Non-pigmented ciliary epithelial cell (primary cell): ENCODE data around the gene SYAP1.
"Not testable (repeated sequence)": the region's sequence is repeated elsewhere in the genome, so short reads cannot be mapped to it uniquely, and the experiment has no call there.

Experiments
- DNase-seq: peaks from one replicate; pipeline ENCODE4 v3.0.0-alpha.2; 2010; ENCODE audit warnings: low read depth

SYAP1 gene

DNA sequence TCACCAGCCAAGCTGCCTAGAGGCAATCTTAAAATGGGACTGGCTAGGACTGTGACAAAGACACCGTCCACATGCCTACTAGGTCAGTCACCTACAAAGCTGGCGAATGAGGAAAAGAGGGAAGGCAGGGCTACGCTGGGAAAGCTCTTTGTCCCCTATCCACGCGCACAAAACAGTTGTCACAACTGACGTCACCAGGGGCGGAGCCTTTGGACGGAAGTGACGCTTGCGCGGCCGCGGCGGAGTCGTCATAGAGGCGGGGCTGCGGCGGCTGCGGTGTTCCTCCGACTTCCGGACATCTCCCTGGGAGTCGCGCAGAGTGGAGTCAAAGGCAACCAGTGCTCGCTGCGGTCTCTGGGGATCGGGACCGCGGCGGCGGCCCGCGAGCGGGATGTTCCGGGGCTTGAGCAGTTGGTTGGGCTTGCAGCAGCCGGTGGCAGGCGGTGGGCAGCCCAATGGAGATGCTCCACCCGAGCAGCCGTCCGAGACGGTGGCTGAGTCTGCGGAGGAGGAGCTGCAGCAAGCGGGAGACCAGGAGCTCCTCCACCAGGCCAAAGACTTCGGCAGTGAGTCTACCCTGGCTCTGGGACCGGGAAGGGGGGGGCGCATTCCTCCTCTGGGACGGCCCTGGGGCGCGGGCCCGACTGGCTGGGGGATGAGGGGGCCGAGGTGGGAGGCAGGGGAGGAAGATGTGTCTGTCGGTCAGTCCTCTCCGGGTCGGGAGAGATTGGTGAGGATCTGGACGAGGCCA lies at the start of gene SYAP1:
Gene SYAP1, plus strand, starts transcription at position 279 of the 751 bp plus-strand sequence. Its CDS starts 113 bp downstream, at position 392.
- DNase-seq = peak; percentile 83

DNA sequence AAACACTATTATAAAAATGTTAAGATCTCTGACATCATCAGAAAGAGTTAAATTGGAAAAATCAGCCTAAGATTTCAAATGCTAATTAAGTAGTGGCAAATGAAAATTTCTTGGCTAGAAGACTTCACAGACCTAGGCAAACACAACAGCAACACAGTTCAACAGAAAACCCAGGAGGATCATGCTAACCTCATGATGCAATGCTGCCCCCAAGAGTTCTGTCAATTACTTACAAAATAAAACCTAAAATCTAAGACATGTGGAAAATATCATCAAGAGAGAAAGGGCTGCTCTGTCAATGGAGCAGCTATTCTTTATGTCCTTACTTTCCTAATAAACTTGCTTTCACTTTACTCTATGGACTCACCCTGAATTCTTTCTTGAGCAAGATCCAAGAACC lies 48.4 kb upstream of the SYAP1 start:
- DNase-seq = no peak

DNA sequence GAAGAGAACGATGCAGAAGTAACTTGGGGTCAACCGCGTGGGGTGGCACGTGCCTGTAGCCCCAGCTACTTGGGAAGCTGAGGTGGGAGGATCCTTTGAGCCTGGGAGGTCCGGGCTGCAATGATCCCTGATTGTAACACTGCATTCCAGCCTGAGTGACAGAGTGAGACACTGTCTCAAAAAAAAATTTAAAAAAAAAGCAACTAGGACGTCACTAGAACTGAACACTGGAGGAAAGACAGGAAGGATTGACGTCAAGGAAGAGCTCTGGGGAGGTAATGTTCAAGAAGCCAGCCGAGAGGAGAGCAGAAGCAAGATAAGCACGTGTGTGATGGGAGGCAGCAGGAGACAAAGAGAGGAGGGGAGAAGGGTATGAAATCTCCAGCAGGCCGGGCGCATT lies 40.7 kb upstream of the SYAP1 start:
- DNase-seq = no peak

- DNase-seq = no peak
Measured at GRCh38 chrX:16683007-16683664, 36.3 kb upstream of the SYAP1 start.

DNA sequence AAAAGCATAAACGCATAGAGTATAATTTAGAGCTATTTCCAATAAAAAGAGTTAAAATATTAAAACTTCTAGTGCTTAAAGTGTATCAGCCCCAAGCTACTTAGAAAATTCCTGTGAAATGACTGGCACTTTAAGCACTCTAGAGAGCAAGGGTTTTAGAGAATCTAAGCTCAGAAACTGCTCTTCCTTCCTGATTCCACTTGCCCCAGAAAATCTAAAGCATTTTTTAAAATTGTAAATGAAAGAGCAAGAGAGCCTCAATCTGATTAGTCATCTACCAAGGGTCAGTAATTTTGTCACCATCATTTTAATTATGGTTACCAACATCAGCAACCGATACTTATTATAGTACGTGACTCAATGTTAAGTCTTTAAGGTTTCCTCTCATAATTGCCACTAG lies 31.9 kb upstream of the SYAP1 start:
- DNase-seq = no peak

GRCh38 chrX:16695079-16695676 lies 24.2 kb upstream of the SYAP1 start:
- no peak for DNase-seq

DNA sequence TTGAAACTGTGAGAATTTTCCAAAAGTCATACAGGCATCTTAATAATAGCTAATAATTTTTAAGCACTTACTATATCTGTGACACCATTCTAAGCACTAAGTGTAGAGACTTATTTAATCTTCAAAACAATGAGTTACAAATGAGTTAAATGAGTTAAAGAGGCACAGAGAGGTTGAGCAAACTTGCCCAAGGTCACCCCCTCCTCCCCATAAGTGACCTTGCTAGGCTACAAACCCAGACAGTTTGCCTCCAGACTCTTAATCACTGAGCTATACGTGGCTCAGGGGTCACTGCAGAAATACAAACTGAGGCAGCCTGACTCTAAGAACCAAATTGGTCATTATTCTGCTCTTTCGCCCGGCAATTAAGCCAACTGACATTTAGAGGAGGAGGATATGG lies 22.5 kb upstream of the SYAP1 start:
- no peak for DNase-seq

DNA sequence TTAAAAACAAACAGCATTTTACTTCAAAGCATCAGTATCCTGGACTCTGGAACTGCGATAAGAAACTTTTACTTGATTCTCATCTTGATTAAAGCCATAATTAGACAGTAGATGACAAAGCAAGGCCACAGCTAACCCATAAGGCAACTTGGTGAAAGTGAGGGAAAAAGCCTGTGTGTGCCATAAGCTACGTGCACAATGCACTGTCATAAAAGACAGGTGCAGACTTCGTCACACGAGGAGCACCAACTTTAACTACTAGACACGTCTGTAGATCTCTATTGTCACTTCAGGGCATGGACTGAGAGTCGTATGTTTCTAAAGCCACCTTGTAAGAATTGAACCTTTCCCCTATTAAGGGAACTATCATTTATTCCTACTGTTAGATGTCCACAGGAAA lies 20.0 kb upstream of the SYAP1 start:
- no peak for DNase-seq

GRCh38 chrX:16700734-16701133 lies 18.7 kb upstream of the SYAP1 start:
- DNase-seq = no peak

DNA sequence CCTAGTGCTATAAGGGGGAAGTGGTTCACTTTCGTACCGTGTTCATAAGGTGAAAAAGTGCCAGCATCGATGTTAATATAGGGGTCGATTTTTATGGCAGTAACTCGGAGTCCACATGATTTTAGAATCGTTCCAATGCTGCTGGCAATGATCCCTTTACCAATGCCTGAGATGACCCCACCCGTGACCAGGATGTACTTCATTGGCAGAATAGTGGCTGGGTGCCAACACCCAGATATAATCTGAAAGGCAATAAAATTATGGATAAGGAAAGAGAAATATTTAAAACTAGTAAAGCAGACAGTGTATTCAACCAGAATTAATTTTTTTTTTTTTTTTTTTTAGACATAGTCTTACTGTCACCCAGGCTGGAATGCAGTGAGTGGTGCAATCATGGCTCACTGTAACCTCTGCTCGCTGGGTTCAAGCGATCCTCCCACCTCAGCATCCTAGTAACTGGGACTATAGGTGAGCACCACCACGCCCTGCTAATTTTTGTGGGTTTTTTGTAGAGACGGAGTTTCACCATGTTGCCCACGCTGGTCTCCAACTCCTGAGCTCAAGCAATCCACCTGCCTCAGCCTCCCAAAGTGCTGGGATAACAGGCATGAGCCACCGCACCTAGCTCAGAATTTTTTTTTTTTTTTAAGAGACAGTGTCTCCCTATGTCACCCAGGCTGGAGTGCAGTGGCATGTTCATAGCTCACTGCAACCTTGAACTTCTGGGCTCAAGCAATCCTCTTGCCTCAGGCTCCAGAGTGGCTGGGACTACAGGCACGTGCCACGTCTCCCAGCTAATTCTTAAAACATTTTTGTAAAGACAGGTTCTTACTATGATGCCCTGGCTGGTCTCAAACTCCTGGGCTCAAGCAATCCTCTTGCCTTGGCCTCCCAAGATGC lies 16.5 kb upstream of the SYAP1 start:
- no peak for DNase-seq

DNA sequence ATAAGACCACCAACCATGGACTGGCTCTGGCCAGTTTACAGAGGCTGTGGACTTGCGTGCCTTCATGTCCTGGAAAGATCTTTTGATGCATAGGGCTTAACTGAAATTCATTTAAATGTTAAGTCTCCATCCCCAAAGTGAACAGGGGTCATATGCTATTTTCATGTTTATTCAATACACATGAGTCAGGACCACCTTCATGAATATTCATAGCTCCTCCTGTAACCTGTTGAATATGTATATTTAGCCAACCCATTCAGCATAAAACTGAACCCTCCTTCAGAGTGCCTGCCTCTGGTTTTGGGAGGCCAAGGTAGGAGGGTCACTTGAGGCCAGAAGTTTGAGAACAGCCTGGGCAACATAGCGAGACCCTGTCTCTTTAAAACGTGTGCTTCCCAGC lies 14.0 kb upstream of the SYAP1 start:
- DNase-seq = no peak

DNA sequence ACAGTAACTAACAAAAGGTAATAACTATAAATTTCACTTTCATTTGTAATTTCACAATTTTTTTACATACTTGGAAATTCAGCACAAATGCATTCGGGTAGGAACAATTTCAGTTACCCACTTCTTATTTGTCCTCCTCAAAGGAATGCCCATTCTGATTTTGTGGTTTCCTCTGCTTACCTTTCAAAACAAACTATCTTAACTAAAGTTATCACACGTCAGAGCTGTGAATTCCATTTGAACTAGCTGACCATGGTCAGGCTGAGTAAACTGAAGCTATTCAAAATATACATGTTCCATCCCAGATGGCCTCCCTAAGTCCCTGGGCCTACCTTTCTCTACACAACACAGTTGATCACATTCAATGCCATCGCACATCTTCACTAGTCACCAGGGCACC lies 11.4 kb upstream of the SYAP1 start:
- DNase-seq = no peak

- no peak for DNase-seq
Measured at GRCh38 chrX:16711219-16711811, 8.1 kb upstream of the SYAP1 start.

DNA sequence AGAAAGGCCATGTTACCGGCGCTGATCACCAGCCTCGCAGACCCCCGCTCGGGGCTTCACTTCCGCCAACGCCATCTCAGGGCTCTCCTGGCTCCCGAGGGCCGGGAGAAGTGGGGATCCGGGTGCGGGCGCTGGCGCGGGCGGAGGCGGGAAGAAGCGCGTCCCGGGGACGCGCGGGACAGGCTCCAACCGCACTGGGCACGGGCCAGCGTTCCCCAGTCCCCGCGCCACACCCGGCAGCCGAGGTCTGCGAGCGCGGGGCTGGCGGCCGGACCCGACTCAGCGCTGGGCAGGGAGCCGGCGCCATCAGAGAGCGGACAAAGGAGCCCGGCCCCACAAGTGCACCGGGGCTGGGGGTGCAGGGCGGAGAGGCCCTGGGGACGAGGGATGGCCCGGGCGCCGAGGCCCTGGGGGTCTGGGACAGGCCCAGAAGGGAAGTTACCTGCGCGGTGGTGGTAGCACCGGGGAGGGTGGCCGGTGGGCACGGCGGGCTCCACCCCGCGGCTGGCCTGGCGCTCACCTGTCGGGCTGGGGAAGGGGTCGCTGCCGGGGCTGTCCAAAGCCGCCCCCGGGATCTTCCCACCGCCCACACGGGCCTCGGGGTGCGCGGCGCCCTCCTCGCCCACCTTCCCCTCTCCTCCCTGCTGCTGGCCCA lies 7.4 kb upstream of the SYAP1 start:
- DNase-seq = no peak

GRCh38 chrX:16712548-16713155 lies 6.8 kb upstream of the SYAP1 start, which contains the start of gene CTPS2:
TSS of gene CTPS2 (minus strand) at chrX:16712669. CDS start at chrX:16702902, 9,767 bp downstream.
- DNase-seq = no peak

- no peak for DNase-seq
Measured at GRCh38 chrX:16714504-16714903, 4.9 kb upstream of the SYAP1 start.

GRCh38 chrX:16715638-16716037 lies 3.8 kb upstream of the SYAP1 start:
- DNase-seq = not testable (repeated sequence)

GRCh38 chrX:16716451-16716850 lies 3.0 kb upstream of the SYAP1 start:
- not testable (repeated sequence) for DNase-seq

DNA sequence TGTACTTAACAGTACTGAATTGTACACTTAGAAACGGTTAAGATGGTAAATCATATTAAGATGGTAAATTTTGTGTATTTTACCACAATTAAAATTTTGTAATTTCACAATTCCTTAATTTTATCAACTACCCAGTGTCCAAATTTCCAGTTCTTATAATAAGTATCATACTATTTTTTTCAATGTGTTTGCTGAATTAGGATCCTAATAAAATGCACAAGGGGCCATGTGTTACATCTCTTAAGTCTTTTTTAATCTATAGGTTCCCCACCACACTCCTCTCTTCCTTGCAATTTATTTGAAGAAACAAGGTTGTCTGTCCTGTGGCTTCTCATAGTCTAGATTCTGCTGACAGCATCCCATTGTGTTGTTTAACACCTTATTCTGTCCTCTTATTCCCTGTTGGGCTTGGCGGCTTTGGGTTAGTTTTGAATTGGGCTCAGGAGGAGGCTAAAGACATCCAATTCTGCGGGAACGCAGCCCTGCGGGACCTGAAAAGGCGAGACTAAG lies 533 bp upstream of the SYAP1 start:
- no peak for DNase-seq

DNA sequence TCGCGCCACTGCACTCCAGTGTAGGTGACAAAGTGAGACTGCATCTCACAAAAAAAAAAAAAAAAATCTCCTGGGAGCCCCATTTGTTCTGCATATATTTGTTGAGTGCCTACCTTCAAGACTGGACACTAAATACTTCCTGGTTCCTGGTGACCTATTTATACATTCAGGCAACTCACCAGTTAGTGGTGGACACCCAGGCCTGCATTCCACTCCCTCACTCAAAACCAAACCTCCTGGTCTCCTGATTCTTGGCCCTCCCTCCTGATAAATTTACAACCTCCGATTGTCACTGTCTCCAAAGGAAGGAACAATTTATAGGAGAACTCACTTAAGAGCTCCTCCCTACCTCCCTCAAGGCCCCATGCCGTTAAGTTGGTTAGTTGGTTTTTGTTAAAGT lies 3.1 kb downstream of the SYAP1 start:
- no peak for DNase-seq

DNA sequence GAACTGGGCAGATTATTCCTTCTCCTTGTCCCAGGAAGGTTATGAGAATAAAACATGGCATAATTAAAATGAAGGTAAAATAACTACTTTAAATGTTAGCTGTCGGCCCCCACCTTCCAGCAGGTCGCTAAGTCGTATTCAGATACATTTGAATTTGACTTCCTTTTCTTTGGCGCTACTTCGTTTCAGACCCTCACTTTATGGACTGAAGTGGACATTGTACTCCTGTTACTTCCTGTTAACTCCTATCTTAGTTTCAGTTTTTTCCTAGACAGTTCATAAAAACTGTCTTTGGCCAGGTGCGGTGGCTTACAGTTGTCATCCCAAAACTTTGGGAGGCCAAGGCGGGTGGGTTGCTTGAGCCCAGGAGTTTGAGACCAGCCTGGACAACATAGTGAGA lies 5.7 kb downstream of the SYAP1 start:
- no peak for DNase-seq
